Measurements from ENCODE around the gene CASK. TPM values are rescaled to one million over a fixed set of nuclear protein-coding genes. Genes with fewer than 3 reads are reported as not detected.

The CASK gene
- total and polyA plus RNA-seq, 9 of the 15 experiments (the other 6 are each of a cell fraction or from before 2014, with no cell fraction given): 1.3 to 7.4 (median 5.2) TPM

DNA sequence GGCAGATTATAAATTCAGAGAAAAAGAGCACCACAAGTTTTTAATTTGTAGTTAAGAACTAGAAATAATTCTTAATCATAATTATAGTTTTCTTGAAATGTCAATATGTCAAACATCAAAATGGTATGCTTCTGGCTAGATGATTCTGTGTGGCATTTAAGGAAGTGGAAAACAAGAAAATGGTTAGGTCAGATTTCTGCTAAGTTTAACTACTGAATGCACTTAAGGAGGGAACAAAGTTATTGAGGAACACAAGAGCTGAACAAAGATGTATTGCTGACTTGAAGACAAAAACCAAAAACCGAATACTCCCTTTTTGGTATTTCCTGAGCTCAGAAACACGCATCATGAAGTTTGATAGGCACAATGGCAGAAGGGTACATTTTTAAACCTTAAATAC lies 293.3 kb downstream of the CASK start:
- no peaks in the 10 kb centered on the region for H3K36me3 ChIP-seq (ENCODE audit: control insufficient read depth, insufficient read depth, low read length)
- 75% methylated on average over 2 of the region's 2 CpGs for WGBS (ENCODE audit: insufficient coverage, low coverage, missing lambda C conversion rate)
- CTCF ChIA-PET (ENCODE audit: low intra/inter-chr PET ratio): no interaction called here
- no peak for DNase-seq (ENCODE audit: extremely low read depth in 1 of 4, low spot score in 3 of 4)
- peaks cover 0 to 2% of the 10 kb centered on the region in 2 experiments; a peak in 1 of 5 replicates for H3K4me1 ChIP-seq (replicated peaks in 1 of 2; ENCODE audit: control insufficient read depth in 2 of 2, insufficient read depth in 2 of 2, low read length in 2 of 2)
- TF ChIP-seq ZNF407 (IDR thresholded peaks at IDR 0.05; ENCODE audit: low read depth): no peak
- TF ChIP-seq, protein P1, sequence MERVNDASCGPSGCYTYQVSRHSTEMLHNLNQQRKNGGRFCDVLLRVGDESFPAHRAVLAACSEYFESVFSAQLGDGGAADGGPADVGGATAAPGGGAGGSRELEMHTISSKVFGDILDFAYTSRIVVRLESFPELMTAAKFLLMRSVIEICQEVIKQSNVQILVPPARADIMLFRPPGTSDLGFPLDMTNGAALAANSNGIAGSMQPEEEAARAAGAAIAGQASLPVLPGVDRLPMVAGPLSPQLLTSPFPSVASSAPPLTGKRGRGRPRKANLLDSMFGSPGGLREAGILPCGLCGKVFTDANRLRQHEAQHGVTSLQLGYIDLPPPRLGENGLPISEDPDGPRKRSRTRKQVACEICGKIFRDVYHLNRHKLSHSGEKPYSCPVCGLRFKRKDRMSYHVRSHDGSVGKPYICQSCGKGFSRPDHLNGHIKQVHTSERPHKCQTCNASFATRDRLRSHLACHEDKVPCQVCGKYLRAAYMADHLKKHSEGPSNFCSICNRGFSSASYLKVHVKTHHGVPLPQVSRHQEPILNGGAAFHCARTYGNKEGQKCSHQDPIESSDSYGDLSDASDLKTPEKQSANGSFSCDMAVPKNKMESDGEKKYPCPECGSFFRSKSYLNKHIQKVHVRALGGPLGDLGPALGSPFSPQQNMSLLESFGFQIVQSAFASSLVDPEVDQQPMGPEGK (CRISPR knock-in tag; IDR thresholded peaks at IDR 0.05; ENCODE audit: borderline replicate concordance): no peak
- no peak for TF ChIP-seq GABPB1 (CRISPR knock-in tag; IDR thresholded peaks at IDR 0.05)
- POLR2A ChIA-PET: no interaction called here
- BruUV-seq (replicated peaks): no TSS peak
- no peaks in the 10 kb centered on the region for H3K27me3 ChIP-seq (ENCODE audit: control insufficient read depth in 2 of 2, insufficient read depth in 2 of 2, low read length in 2 of 2)
- no peak overlapping the region for H3K27ac ChIP-seq (ENCODE audit: extremely low read depth, low read depth, low read length)
- H3K9me1 ChIP-seq (ENCODE audit: control insufficient read depth, insufficient read depth, low read length): no peaks in the 10 kb centered on the region
- in situ Hi-C loops (cut with MboI): no loop called here
- no peak overlapping the region for H3K4me3 ChIP-seq
- intact Hi-C loops (cut with micrococcal nuclease): no loop called here
- no peaks in the 10 kb centered on the region for H3K79me2 ChIP-seq (ENCODE audit: control insufficient read depth, insufficient read depth, low read length)
- no peak overlapping the region for H3K4me2 ChIP-seq (ENCODE audit: insufficient read depth, low read length)
- no peaks in the 10 kb centered on the region for H4K20me1 ChIP-seq (replicated peaks; ENCODE audit: control insufficient read depth, insufficient read depth, low read length)
- H3K9ac ChIP-seq (ENCODE audit: insufficient read depth in 1 of 2, low read depth in 2 of 2, low read length in 2 of 2): no peak overlapping the region
- H3K9me3 ChIP-seq (replicated peaks; ENCODE audit: control insufficient read depth, insufficient read depth, low read depth, low read length): no peaks in the 10 kb centered on the region
- no peak for ATAC-seq
- FAIRE-seq: no peak
- no peak overlapping the region for H2AFZ ChIP-seq (ENCODE audit: low read depth, low read length)
